Measurements from ENCODE around the gene SEPTIN5. TPM values are rescaled to one million over a fixed set of nuclear protein-coding genes. Genes with fewer than 3 reads are reported as not detected.

The SEPTIN5 gene
- total RNA-seq, 1 donor from 2014 or later = 197 TPM

DNA sequence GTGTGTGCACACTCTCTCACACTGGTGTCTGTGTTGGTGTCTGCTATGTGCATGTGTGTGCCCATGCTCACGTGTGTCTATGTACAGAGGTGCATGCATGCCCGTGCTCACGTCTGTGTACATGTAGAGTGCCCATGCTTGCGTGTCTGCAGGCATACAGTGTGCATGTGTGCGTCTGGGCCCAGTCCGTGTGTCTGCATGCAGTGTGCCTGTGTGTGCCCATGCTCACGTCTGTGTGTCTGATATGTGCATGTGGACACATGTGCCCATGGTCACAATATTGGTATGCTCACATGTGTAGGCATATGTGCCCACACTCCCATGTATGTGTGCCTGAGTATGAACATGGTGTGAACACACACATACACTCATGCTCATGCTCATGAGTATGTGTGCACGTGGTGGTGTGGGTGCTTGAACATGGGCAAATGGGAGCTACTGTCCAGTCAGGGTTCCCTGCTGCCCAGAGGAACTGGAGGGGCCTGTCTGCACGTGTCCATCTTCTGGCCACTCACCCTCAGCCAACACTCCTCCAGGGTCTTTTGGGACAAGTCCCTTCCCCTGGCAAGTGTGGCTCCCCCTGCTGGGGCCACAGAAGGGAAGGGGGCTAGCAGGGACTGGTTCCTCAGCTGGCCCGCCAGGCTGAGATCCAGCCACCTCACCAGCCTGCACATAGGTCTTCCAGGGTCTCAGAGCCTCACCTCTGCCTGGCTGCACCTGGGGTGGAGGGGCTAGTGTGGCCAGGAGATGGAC lies 39.0 kb downstream of the SEPTIN5 start:
- Mint-ChIP-seq H3K27me3 (ENCODE audit: low read depth) (peaks cover 24% of the 10 kb centered on the region), H3K36me3 (ENCODE audit: low read depth) (no peaks in the 10 kb centered on the region), H3K27ac (ENCODE audit: unreplicated experiment) (no peak overlapping the region), H3K9me3 (ENCODE audit: low read depth) (no peaks in the 10 kb centered on the region), H3K4me3 (ENCODE audit: unreplicated experiment) (no peak overlapping the region), H3K4me1 (ENCODE audit: low read depth) (peaks cover 15% of the 10 kb centered on the region)
- DNase-seq (ENCODE audit: low spot score) = no peak
- TF ChIP-seq, protein P1, sequence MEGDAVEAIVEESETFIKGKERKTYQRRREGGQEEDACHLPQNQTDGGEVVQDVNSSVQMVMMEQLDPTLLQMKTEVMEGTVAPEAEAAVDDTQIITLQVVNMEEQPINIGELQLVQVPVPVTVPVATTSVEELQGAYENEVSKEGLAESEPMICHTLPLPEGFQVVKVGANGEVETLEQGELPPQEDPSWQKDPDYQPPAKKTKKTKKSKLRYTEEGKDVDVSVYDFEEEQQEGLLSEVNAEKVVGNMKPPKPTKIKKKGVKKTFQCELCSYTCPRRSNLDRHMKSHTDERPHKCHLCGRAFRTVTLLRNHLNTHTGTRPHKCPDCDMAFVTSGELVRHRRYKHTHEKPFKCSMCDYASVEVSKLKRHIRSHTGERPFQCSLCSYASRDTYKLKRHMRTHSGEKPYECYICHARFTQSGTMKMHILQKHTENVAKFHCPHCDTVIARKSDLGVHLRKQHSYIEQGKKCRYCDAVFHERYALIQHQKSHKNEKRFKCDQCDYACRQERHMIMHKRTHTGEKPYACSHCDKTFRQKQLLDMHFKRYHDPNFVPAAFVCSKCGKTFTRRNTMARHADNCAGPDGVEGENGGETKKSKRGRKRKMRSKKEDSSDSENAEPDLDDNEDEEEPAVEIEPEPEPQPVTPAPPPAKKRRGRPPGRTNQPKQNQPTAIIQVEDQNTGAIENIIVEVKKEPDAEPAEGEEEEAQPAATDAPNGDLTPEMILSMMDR (IDR thresholded peaks at IDR 0.05) = peak; percentile 31

DNA sequence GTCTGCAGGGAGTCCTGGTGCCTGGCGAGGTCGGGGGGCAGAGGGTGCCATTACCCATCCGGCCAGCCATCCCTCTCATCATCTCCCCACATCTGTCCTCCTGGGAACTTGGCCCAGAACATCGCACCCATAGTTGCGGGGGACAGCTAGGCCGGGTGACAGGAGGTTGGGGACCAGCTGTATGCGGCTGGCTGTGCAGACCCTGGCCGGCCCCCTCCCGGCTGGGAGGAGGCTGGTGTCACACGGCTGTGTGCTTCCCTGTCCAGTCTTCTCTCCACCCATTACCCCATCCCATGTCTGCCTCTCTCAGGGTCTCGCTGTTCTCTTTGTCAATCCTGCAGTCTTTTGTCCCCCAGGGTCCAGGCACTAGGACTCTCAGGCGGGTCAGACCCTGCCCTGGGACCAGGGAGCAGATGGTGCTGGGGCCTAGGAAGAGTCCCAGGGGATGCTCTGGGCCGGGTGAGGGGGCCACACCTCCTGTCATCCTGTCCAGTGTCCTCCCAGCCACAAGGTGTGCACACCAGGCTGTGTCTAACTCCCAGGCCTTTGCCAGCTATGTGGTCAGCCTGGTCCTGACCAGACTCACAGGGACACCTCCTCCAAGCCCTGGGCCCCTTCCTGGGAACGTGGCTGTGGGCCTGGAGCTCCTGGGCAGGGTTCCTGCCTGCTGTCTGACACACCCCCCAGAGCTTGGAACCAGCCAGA lies 39.8 kb downstream of the SEPTIN5 start:
- H3K27me3 Mint-ChIP-seq (ENCODE audit: low read depth) = peaks cover 24% of the 10 kb centered on the region
- TF ChIP-seq, protein P1 (IDR thresholded peaks at IDR 0.05) = no peak
- no peak overlapping the region for H3K27ac Mint-ChIP-seq (ENCODE audit: unreplicated experiment)
- H3K36me3 Mint-ChIP-seq (ENCODE audit: low read depth) = no peaks in the 10 kb centered on the region
- H3K9me3 Mint-ChIP-seq (ENCODE audit: low read depth) = no peaks in the 10 kb centered on the region
- DNase-seq (ENCODE audit: low spot score) = no peak
- peaks cover 15% of the 10 kb centered on the region for H3K4me1 Mint-ChIP-seq (ENCODE audit: low read depth)
- no peak overlapping the region for H3K4me3 Mint-ChIP-seq (ENCODE audit: unreplicated experiment)

DNA sequence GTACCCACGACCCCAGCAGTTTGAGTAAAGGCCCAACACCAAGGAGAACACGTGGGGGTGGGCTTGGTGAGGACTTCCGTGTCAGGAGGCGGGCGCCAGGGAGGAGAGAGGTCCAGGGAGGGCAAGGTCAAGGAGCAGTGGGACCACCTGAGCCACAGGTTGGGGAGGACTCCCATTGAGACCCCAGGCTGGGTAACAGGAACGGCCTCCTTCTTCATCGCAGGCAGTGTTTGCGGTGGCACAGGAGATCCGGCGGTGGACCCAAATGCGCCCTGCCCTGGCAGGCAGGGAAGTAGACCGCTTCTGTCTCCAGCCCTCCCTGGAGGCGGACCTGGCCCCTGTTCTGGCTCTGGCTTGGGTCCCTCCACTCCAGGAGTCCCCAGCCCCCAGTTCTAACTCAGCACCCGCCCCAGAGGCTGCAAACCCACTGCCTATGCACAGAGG lies 40.4 kb downstream of the SEPTIN5 start:
- TF ChIP-seq, protein P1 (IDR thresholded peaks at IDR 0.05) = no peak
- H3K27ac Mint-ChIP-seq (ENCODE audit: unreplicated experiment) = no peak overlapping the region
- no peaks in the 10 kb centered on the region for H3K36me3 Mint-ChIP-seq (ENCODE audit: low read depth)
- DNase-seq (ENCODE audit: low spot score) = no peak
- peaks cover 28% of the 10 kb centered on the region for H3K27me3 Mint-ChIP-seq (ENCODE audit: low read depth)
- no peak overlapping the region for H3K4me3 Mint-ChIP-seq (ENCODE audit: unreplicated experiment)
- no peaks in the 10 kb centered on the region for H3K9me3 Mint-ChIP-seq (ENCODE audit: low read depth)
- peaks cover 20% of the 10 kb centered on the region for H3K4me1 Mint-ChIP-seq (ENCODE audit: low read depth)

DNA sequence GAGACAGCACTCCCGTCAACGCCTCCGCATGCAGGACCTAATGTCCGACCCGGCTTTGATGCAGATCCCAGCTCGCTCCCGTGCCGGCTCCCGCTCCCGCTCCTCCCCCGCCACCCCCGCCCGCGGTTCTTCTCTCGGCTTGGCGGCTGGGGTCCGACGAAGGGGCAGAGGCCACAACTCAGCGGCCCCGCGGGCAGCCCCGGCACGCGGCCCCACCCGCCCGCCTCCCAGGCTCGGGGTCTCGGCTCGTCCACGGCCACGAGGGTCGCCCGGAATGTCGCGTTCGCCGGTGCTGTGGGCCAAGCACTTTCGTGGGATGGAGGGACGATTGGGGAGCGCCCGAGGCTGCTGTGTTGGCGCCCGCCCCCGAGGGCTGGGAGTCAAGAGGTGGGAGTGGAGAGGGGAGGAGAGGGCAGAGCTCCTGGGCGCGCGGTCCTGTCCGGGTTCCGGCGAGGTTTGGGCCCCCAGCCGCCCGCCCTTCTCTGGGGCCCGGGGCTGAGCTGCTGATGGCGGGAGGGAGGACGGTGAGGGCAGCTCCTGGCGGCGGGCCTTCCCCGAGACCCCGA lies 40.9 kb downstream of the SEPTIN5 start:
- H3K4me3 Mint-ChIP-seq (ENCODE audit: unreplicated experiment) = no peak overlapping the region

More for the DNA sequence above, 40.9 kb downstream of the SEPTIN5 start:
- Mint-ChIP-seq H3K36me3 (ENCODE audit: low read depth) (no peaks in the 10 kb centered on the region), H3K9me3 (ENCODE audit: low read depth) (no peaks in the 10 kb centered on the region), H3K4me1 (ENCODE audit: low read depth) (peaks cover 25% of the 10 kb centered on the region), H3K27ac (ENCODE audit: unreplicated experiment) (no peak overlapping the region), H3K27me3 (ENCODE audit: low read depth) (peaks cover 33% of the 10 kb centered on the region)
- TF ChIP-seq, protein P1 (IDR thresholded peaks at IDR 0.05) = no peak
- no peak for DNase-seq (ENCODE audit: low spot score)
